ENCODE data around the gene TMEM179.
"Not testable (repeated sequence)": the region's sequence is repeated elsewhere in the genome, so short reads cannot be mapped to it uniquely, and the experiment has no call there.

Gene TMEM179

GRCh38 chr14:104637546-104638003 lies 33.0 kb upstream of the TMEM179 start:
- DNase-seq (ENCODE audit: low read depth, low spot score), result no peak

GRCh38 chr14:104636846-104637545 lies 32.4 kb upstream of the TMEM179 start:
- not testable (repeated sequence) for DNase-seq (ENCODE audit: low read depth, low spot score)

GRCh38 chr14:104636131-104636530 lies 31.6 kb upstream of the TMEM179 start:
- no peak for DNase-seq (ENCODE audit: low read depth, low spot score)

- no peak for DNase-seq (ENCODE audit: low read depth, low spot score)
Measured at GRCh38 chr14:104635717-104636116, 31.1 kb upstream of the TMEM179 start.

GRCh38 chr14:104634886-104635570 lies 30.5 kb upstream of the TMEM179 start:
- DNase-seq (ENCODE audit: low read depth, low spot score), result no peak

- no peak for DNase-seq (ENCODE audit: low read depth, low spot score)
Measured at GRCh38 chr14:104634138-104634760, 29.7 kb upstream of the TMEM179 start.

GRCh38 chr14:104633276-104634137 lies 28.9 kb upstream of the TMEM179 start:
- DNase-seq (ENCODE audit: low read depth, low spot score), result no peak

- no peak for DNase-seq (ENCODE audit: low read depth, low spot score)
Measured at GRCh38 chr14:104632781-104633180, 28.2 kb upstream of the TMEM179 start.

- DNase-seq (ENCODE audit: low read depth, low spot score), result no peak
Measured at GRCh38 chr14:104624939-104625338, 20.4 kb upstream of the TMEM179 start.

- no peak for DNase-seq (ENCODE audit: low read depth, low spot score)
Measured at GRCh38 chr14:104614126-104614812, 9.7 kb upstream of the TMEM179 start.

GRCh38 chr14:104611881-104612280 lies 7.3 kb upstream of the TMEM179 start:
- no peak for DNase-seq (ENCODE audit: low read depth, low spot score)

- no peak for DNase-seq (ENCODE audit: low read depth, low spot score)
Measured at GRCh38 chr14:104610749-104611310, 6.3 kb upstream of the TMEM179 start.

- DNase-seq (ENCODE audit: low read depth, low spot score), result no peak
Measured at GRCh38 chr14:104609666-104610065, 5.1 kb upstream of the TMEM179 start.

GRCh38 chr14:104603711-104604401 lies 716 bp downstream of the TMEM179 start:
- DNase-seq (ENCODE audit: low read depth, low spot score), result no peak

GRCh38 chr14:104602933-104603325 lies 1.6 kb downstream of the TMEM179 start:
- no peak for DNase-seq (ENCODE audit: low read depth, low spot score)

GRCh38 chr14:104602315-104602932 lies 2.1 kb downstream of the TMEM179 start:
- DNase-seq (ENCODE audit: low read depth, low spot score), result no peak

- no peak for DNase-seq (ENCODE audit: low read depth, low spot score)
Measured at GRCh38 chr14:104601786-104602185, 2.8 kb downstream of the TMEM179 start.

GRCh38 chr14:104600805-104601204 lies 3.8 kb downstream of the TMEM179 start:
- no peak for DNase-seq (ENCODE audit: low read depth, low spot score)

- no peak for DNase-seq (ENCODE audit: low read depth, low spot score)
Measured at GRCh38 chr14:104600141-104600643, 4.4 kb downstream of the TMEM179 start.

GRCh38 chr14:104599446-104599845 lies 5.1 kb downstream of the TMEM179 start:
- DNase-seq (ENCODE audit: low read depth, low spot score), result no peak
